HT-29 (cell line): ENCODE results near the gene CFI. TPM values are rescaled to one million over a fixed set of nuclear protein-coding genes. Genes with fewer than 3 reads are reported as not detected.

Experiments used
- total RNA-seq: library from RNA; depleted of rRNA; stranded (reverse); fragments of >200 nt; shearing (Covaris generic); gene quantifications from 2 replicates; pipeline ENCODE4 v1.2.3, GENCODE V29; 2014; rRNA removed

CFI gene
- total RNA-seq, 1 experiment from 2014 or later, result 0.20 TPM

Other genes starting within 250 kb of the CFI start
- gene MCUB, start 241.8 kb downstream of the CFI start, total RNA-seq, result 2.2 and 4.2 TPM in 2 replicates
- 21.7 and 27.0 TPM in 2 replicates for gene CASP6, start 98.6 kb downstream of the CFI start, total RNA-seq
- 30.7 and 33.1 TPM in 2 replicates for gene PLA2G12A, start 71.9 kb downstream of the CFI start, total RNA-seq
- gene GAR1, start 13.8 kb upstream of the CFI start, total RNA-seq, result 8.5 and 9.8 TPM in 2 replicates
- not detected in 2 replicates for gene RRH, start 26.0 kb upstream of the CFI start, total RNA-seq
- 0.03 TPM in 1 of 2 replicates, not detected in the other for gene LRIT3, start 46.1 kb upstream of the CFI start, total RNA-seq
- 0.68 and 1.0 TPM in 2 replicates for gene EGF, start 110.9 kb upstream of the CFI start, total RNA-seq